Forelimb muscle (tissue), 1 donor: Measurements from ENCODE around the gene PCNT. TPM values are rescaled to one million over a fixed set of nuclear protein-coding genes. Genes with fewer than 3 reads are reported as not detected.

Experiments
- DNase-seq: peaks from one replicate; pipeline ENCODE4 v3.0.0-alpha.2; 2013; ENCODE audit warnings: low read depth
- polyA plus RNA-seq: library from polyadenylated mRNA; unstranded; fragments of 120-200 nt; gene quantifications from one replicate; pipeline ENCODE4 v1.2.1, GENCODE V29; 2013; ENCODE audit not compliant: insufficient read length

The PCNT gene
- polyA plus RNA-seq, 1 donor = 66.6 TPM

DNA sequence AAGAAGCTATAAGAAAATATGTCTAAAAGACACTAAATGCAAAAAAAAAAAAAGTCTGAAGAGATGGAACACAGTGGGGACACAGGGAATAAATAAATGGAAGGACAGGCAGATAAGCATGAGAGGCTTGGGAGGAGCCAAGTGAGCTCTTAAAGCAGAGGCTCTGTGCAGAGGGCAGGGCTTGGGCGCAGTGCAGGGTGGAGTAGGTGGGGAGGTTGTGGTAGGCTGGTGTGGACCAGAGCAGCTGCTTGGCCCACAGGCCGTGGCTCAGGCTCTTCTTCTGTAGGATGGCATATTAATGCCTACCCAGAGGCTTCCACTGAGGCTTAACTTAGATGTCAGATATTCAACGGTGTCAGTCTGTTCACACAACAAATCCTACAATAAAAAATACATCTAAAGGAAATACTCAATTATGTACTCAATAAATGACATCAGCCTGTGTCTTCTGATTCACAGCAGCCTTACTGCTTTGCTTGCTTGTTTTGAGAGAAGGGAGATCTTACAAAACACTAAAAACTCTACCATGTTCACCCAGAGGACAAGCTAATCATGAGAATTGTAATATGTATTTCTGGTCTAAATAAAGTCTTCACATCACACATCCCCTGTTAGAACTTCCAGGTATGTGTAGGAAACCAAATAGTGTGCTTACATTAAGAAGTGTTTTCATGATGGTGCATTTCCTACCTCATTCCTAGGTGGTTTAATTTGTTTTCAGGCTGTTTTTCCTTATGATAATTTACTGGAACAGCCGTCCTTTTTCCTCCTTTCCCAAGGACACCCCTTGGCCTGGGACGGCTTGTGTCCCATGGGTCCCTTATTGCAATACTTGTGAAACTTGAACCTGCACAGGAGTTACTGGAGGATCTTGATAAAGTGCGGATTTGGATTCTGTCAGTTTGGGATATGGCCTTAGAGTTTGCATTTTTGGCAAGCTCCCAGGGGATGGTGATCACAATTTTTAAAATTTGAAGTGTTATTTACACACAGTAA lies 159.6 kb downstream of the PCNT start:
- no peak for DNase-seq

DNA sequence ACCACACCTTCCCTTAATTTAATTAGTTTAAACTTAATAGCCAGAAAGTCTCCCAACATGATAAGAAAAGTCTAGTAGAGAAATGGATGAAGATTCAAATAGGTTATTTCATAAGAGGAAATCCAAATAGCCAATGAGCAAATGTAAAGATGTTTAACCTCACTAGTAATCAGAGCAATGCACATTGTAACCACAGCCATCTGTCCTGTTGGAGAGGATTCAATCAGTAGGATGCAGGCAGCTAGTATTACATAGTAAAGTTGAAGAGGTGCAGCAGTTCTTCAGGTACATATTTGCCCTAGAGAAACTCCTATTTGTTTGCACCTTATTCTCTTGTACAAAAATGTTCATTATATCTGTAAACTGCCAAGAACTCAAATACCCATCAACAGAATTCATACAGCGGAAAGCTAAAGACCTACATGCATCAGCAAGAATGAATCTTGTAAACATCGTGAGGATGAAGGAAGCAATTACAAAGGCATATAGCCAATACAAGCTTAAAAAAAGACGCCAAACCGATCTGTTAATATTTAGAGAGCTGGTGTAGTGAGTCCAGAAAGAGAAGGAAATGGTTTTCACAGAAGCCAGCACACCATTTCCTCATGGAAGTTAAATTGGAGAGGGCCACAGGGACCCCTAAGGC lies 162.6 kb downstream of the PCNT start:
- DNase-seq = no peak

DNA sequence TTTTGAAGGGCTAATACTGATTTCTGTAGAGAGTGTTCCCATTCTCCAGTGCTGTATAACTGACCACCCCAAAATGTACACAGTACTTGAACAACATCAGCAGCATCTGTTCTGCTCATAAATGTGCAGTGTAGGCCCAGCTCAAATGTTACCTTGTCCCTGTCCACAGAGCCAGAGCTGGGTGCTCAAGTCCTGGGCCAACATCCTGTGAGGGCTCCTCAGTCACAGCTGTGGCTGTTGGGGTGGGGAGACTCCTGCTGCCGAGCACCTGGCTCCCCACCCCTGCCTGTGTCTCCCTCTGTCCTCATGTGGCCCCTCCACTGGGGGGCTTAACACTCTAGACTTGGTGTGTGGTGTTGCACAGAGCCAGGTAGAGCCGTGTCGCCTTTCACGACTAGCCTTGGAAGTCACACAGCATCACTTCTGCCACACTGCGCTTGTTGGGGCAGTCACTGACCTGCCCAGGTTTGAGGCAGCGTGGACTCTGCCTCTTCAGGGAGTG lies 165.3 kb downstream of the PCNT start:
- DNase-seq = no peak

DNA sequence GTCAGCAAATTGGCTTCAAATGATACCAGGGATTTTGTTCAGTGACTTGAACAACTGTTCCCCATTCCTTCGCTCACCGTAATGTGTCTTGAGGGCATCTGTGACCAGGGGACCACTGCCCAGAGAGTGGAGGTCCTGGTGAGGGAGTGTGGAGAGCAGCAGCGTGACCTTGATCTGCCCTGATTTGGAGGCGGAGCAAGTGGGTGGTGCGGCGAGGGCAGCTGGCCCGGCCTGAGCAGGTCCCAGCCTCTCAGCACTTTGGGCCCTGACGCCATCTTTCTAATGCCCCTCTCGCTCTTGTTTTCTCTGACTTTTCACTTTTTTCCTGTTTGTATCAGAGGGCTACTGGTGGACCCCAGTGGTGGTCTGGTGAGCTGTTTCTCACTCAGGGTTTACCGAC lies 165.8 kb downstream of the PCNT start:
- no peak for DNase-seq

DNA sequence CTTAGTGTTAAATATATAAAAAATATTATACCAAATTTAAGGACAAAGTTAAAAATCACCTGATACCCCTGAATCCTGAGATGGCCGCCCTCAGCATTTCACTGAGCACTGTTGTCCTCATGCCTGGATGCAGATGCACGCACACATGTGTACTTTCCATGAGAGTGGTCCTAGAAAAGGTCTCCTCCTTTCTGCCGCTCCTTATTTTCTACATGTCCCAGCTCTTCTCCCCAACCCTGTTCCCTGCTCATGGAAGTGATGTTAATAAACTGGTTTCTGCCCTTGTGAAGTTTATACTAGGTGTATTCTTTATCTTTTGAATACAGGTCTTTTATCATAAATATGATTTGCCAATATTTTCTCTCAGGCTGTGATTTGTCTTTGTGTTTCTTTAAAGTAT lies 167.6 kb downstream of the PCNT start:
- DNase-seq = no peak

DNA sequence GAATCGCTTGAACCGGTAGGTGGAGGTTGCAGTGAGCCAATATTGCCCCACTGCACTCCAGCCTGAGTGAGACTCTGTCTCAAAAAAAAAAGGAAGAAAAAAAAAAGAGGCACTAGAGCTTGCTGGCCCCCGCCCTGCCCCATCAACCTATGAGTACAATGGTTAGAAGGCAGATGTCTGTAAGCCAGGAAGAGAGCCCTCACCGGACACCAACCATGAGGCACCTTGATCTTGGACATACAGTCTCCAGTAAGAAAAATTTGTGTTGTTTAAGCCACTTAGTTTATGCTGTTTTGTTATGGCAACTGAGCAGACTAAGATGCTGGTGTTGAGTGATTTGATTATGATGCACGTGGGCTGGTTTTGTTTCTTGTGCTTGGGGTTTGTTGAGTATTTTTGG lies 168.9 kb downstream of the PCNT start:
- DNase-seq = no peak

DNA sequence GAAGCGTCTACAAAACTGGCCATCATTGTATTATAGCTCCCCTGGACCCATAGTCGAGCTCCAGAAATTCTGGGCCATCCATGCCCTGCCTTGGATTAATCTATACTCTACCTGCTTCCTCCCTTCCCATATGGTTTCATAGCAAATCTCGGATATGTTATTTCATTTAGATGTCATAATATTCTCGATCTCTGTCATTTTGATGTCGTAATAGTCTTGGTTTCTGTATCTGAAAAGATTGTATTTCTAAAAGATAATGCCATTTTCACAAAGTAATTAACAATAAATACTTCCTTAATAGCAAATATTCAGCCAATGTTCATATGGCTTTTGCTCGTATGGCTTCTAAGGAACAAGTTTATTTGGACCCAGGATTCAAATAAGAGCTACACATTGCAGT lies 169.9 kb downstream of the PCNT start:
- DNase-seq = no peak

Other genes with a start within 250 kb of the PCNT start
- 533 TPM for gene COL6A2, start 226.0 kb upstream of the PCNT start, polyA plus RNA-seq
- gene FTCD, start 168.6 kb upstream of the PCNT start, polyA plus RNA-seq = 1.5 TPM
- 8.7 TPM for gene SPATC1L, start 139.7 kb upstream of the PCNT start, polyA plus RNA-seq
- gene LSS, start 95.4 kb upstream of the PCNT start, polyA plus RNA-seq = 32.0 TPM
- 58.9 TPM for gene MCM3AP, start 38.5 kb upstream of the PCNT start, polyA plus RNA-seq
- gene YBEY, start 37.8 kb upstream of the PCNT start, polyA plus RNA-seq = 23.4 TPM
- gene C21orf58, start 286 bp upstream of the PCNT start, polyA plus RNA-seq = 8.2 TPM
- 28.9 TPM for gene DIP2A, start 134.7 kb downstream of the PCNT start, polyA plus RNA-seq